Type B pancreatic cell (in vitro differentiated cells): ENCODE results near the gene TMPRSS2. TPM values are rescaled to one million over a fixed set of nuclear protein-coding genes. Genes with fewer than 3 reads are reported as not detected.

Source experiments
- DNase-seq: peaks from one replicate; pipeline ENCODE4 v3.0.0; 2021; ENCODE audit warnings: mixed read lengths; ENCODE audit not compliant: unreplicated experiment; ENCODE audit errors: extremely low spot score
- H3K27ac Mint-ChIP-seq: 2 replicates; pipeline ENCODE4 v1.8.0; 2021; ENCODE audit warnings: mild to moderate bottlenecking, mixed read lengths
- H3K27me3 Mint-ChIP-seq: 2 replicates; pipeline ENCODE4 v1.8.0; 2021; ENCODE audit warnings: mixed read lengths
- H3K36me3 Mint-ChIP-seq: 2 replicates; pipeline ENCODE4 v1.8.0; 2021; ENCODE audit warnings: mixed read lengths
- H3K4me1 Mint-ChIP-seq: one replicate; pipeline ENCODE4 v1.8.0; 2021; ENCODE audit warnings: mixed read lengths; ENCODE audit not compliant: unreplicated experiment
- H3K4me3 Mint-ChIP-seq: 2 replicates; pipeline ENCODE4 v1.8.0; 2021; ENCODE audit warnings: mild to moderate bottlenecking, mixed read lengths
- H3K9me3 Mint-ChIP-seq: 2 replicates; pipeline ENCODE4 v1.8.0; 2021; ENCODE audit warnings: mixed read lengths
- total RNA-seq: library from RNA; stranded (reverse); gene quantifications from 2 replicates; pipeline ENCODE4 v1.2.1, GENCODE V29; 2021; ENCODE audit warnings: low replicate concordance
- TF ChIP-seq, protein P1 (sequence below): fragments of 200-600 bp; sonication (generic); conservative IDR thresholded peaks from 2 replicates; pipeline ENCODE4 v1.5.0; 2021; ENCODE audit warnings: antibody characterized with exemption, mild to moderate bottlenecking

Gene TMPRSS2
- total RNA-seq, 1 donor from 2014 or later, result 82.1 TPM

DNA sequence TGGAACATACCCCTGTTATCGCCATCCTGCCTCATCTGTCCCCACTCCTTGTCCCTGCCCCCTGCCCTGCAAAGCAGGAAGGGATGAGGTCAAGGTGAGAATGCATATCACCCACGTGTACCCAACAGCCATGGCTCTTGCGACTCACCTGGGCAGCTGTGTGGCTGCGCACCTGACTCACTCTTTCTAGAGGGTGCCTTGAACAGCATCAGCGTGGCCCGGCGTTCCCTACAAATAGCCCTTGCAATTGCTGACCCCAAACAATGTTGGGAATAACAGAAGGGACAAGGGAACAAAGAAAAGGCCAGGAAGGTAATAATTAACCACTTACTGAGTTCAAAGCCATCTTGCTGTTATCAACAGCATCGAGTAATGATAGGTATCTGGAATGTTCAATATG is 10.2 kb downstream of the TMPRSS2 start:
- Mint-ChIP-seq H3K27me3 (peaks cover 11% of the 10 kb centered on the region), H3K4me3 (peak overlapping the region; percentile 57), H3K27ac (peak overlapping the region; percentile 86)

DNA sequence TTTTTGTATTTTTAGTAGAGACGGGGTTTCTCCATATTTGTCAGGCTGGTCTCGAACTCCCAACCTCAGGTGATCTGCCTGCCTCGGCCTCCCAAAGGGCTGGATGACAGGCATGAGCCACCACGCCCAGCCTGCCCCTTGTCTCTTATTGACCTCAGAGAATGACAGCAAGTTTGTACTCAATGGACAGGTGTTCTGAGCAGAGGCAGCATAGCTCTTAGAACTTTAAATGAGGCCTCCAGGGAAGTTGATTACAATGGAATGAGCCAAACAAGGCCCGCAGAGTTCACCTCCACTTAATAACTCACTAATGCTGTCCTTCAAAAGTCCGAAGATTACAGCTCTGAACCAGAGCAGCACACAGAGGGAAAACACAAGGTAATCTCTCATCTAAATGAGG is 10.9 kb downstream of the TMPRSS2 start:
- Mint-ChIP-seq H3K9me3 (no peaks in the 10 kb centered on the region), H3K27ac (peak overlapping the region; percentile 86)

More for the DNA sequence above, 10.2 kb downstream of the TMPRSS2 start:
- no peak for DNase-seq
- H3K36me3 Mint-ChIP-seq, result peaks cover 3% of the 10 kb centered on the region
- TF ChIP-seq, protein P1, sequence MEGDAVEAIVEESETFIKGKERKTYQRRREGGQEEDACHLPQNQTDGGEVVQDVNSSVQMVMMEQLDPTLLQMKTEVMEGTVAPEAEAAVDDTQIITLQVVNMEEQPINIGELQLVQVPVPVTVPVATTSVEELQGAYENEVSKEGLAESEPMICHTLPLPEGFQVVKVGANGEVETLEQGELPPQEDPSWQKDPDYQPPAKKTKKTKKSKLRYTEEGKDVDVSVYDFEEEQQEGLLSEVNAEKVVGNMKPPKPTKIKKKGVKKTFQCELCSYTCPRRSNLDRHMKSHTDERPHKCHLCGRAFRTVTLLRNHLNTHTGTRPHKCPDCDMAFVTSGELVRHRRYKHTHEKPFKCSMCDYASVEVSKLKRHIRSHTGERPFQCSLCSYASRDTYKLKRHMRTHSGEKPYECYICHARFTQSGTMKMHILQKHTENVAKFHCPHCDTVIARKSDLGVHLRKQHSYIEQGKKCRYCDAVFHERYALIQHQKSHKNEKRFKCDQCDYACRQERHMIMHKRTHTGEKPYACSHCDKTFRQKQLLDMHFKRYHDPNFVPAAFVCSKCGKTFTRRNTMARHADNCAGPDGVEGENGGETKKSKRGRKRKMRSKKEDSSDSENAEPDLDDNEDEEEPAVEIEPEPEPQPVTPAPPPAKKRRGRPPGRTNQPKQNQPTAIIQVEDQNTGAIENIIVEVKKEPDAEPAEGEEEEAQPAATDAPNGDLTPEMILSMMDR, result no peak
- H3K4me1 Mint-ChIP-seq, result peaks cover 29% of the 10 kb centered on the region
- no peaks in the 10 kb centered on the region for H3K9me3 Mint-ChIP-seq

DNA sequence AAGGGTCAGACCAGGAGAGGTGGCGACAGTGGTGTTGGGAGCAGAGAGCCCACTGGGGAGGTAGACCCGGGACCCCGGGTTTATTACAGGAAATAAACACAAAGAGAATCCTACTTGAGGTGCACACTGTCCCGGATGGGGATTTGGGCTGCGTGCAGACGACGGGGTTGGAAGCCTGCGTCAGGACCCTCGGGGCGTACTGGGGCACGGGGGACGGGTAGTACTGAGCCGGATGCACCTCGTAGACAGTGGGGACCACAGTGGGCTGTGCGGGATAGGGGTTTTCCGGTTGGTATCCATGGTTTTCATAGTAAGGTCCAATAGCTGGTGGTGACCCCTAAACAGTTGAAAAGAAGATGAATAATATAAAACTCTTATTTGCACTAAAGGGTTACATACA is 13.7 kb downstream of the TMPRSS2 start:
- TF ChIP-seq, protein P1, result no peak
- Mint-ChIP-seq H3K27me3 (no peaks in the 10 kb centered on the region), H3K4me3 (no peak overlapping the region), H3K36me3 (peaks cover 3% of the 10 kb centered on the region), H3K9me3 (no peaks in the 10 kb centered on the region), H3K27ac (no peak overlapping the region), H3K4me1 (peaks cover 17% of the 10 kb centered on the region)
- DNase-seq, result no peak

More for the DNA sequence above, 10.9 kb downstream of the TMPRSS2 start:
- DNase-seq, result no peak
- Mint-ChIP-seq H3K27me3 (peaks cover 4% of the 10 kb centered on the region), H3K4me1 (peaks cover 29% of the 10 kb centered on the region), H3K36me3 (peaks cover 3% of the 10 kb centered on the region), H3K4me3 (peak overlapping the region; percentile 37)
- TF ChIP-seq, protein P1, result no peak

DNA sequence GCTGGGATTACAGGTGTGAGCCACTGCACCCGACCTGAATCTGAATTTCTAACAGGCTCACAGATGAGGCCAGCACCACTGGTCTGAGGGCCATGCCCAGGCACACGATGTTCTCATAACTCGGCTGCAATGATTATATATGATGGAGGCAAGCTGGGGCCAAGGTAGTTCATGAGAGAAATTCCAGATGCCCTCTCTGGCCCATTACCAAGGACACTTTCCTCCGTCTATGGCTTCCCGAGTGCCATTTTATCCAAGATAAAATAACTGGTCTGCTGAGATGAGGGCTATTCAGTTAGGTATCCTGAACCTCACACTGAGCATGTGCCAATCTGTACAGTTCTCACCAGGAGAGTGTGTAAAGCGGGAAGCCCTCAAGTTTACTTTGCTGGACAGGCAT is 16.5 kb downstream of the TMPRSS2 start:
- no peak for DNase-seq
- H3K36me3 Mint-ChIP-seq, result peaks cover 3% of the 10 kb centered on the region
- no peak overlapping the region for H3K4me3 Mint-ChIP-seq
- H3K27ac Mint-ChIP-seq, result no peak overlapping the region
- H3K9me3 Mint-ChIP-seq, result no peaks in the 10 kb centered on the region
- H3K4me1 Mint-ChIP-seq, result peaks cover 10% of the 10 kb centered on the region
- H3K27me3 Mint-ChIP-seq, result no peaks in the 10 kb centered on the region
- TF ChIP-seq, protein P1, result no peak

DNA sequence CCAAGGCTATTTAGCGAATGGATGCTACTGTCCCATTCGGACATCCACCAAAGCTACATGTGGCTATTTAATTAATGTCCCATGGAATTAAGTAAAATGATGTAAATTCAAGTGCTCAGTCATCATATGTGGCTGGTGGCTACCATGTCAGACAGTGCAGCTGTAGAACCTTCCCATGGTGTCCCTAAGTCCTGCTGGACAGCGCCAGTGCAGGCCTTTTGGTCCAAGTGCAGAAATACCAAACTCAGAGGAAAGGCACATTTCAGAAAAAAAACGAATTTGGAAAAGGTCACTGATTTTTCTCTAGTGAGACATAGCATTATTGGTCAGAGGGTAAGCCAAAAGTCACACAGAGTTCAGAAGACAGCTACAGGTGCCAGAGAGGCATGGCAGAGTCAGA is 17.6 kb downstream of the TMPRSS2 start:
- TF ChIP-seq, protein P1, result no peak
- Mint-ChIP-seq H3K36me3 (peaks cover 3% of the 10 kb centered on the region), H3K9me3 (no peaks in the 10 kb centered on the region), H3K4me3 (no peak overlapping the region), H3K27ac (no peak overlapping the region), H3K4me1 (peaks cover 11% of the 10 kb centered on the region), H3K27me3 (no peaks in the 10 kb centered on the region)
- no peak for DNase-seq

DNA sequence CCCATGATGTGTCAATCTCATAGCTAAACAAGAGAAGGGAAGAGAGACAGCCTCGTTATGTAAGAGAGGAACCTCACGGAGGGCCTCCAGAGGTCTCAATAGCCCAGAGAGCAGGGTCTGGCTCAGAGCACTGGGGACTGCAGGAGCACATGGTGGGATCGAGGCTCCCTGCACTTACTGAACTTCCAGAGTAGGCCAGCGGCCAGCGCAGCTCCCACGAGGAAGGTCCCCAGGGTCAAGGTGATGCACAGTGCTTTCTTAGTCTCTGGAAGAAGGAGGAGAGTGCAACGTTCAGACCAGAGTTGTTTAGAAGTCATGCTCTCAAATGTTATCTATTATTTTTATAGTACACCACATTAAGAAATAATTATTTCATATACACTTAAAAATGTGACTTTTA is 18.6 kb downstream of the TMPRSS2 start:
- no peak overlapping the region for H3K27ac Mint-ChIP-seq
- no peaks in the 10 kb centered on the region for H3K27me3 Mint-ChIP-seq
- H3K36me3 Mint-ChIP-seq, result peaks cover 3% of the 10 kb centered on the region
- TF ChIP-seq, protein P1, result no peak
- no peaks in the 10 kb centered on the region for H3K9me3 Mint-ChIP-seq
- no peak overlapping the region for H3K4me3 Mint-ChIP-seq
- H3K4me1 Mint-ChIP-seq, result peaks cover 11% of the 10 kb centered on the region
- DNase-seq, result no peak
